Jurkat, Clone E6-1 (cell line): ENCODE results near the gene JMJD7. TPM values are rescaled to one million over a fixed set of nuclear protein-coding genes. Genes with fewer than 3 reads are reported as not detected.

Experiments
- DNase-seq: peaks from one replicate; pipeline ENCODE4 v3.0.0-alpha.2; 2011; ENCODE audit warnings: low read depth, low spot score
- H3K4me3 ChIP-seq: 2 replicates; pipeline ENCODE4 v1.5.1; 2011; ENCODE audit warnings: mild to moderate bottlenecking, low read length, control low read depth, moderate library complexity
- polyA plus RNA-seq: library from polyadenylated mRNA; unstranded; fragments of >200 nt; gene quantifications from one replicate; pipeline ENCODE4 v1.2.1, GENCODE V29; 2012; ENCODE audit warnings: missing spikeins; ENCODE audit not compliant: insufficient read length, insufficient read depth

JMJD7 gene
- 11.4 TPM for polyA plus RNA-seq

- peak; percentile 62 for DNase-seq
- peak within 1 kb of the TSS; percentile 87 for H3K4me3 ChIP-seq
Measured at GRCh38 chr15:41827880-41828806, at the start of gene JMJD7. Gene JMJD7, plus strand, starts transcription at chr15:41828092. Its CDS starts 33 bp downstream, at chr15:41828125.

GRCh38 chr15:41778521-41778920 lies 49.4 kb upstream of the JMJD7 start:
- DNase-seq: no peak
- no peak overlapping the region for H3K4me3 ChIP-seq

GRCh38 chr15:41779662-41780157 lies 48.2 kb upstream of the JMJD7 start:
- no peak overlapping the region for H3K4me3 ChIP-seq
- no peak for DNase-seq

- no peak for DNase-seq
- H3K4me3 ChIP-seq: no peak overlapping the region
Measured at GRCh38 chr15:41780266-41780665, 47.6 kb upstream of the JMJD7 start.

- no peak for DNase-seq
- no peak overlapping the region for H3K4me3 ChIP-seq
Measured at GRCh38 chr15:41780727-41781126, 47.2 kb upstream of the JMJD7 start.

- no peak overlapping the region for H3K4me3 ChIP-seq
- DNase-seq: no peak
Measured at GRCh38 chr15:41782371-41783282, 45.3 kb upstream of the JMJD7 start.

- H3K4me3 ChIP-seq: no peak overlapping the region
- DNase-seq: no peak
Measured at GRCh38 chr15:41783296-41783695, 44.6 kb upstream of the JMJD7 start.

- H3K4me3 ChIP-seq: no peak overlapping the region
- DNase-seq: no peak
Measured at GRCh38 chr15:41788262-41788661, 39.6 kb upstream of the JMJD7 start.

GRCh38 chr15:41789236-41789635 lies 38.7 kb upstream of the JMJD7 start:
- DNase-seq: no peak
- H3K4me3 ChIP-seq: no peak overlapping the region

GRCh38 chr15:41789662-41790061 lies 38.2 kb upstream of the JMJD7 start:
- H3K4me3 ChIP-seq: no peak overlapping the region
- no peak for DNase-seq

GRCh38 chr15:41790169-41790568 lies 37.7 kb upstream of the JMJD7 start:
- no peak overlapping the region for H3K4me3 ChIP-seq
- DNase-seq: no peak

- DNase-seq: peak; percentile 58
- H3K4me3 ChIP-seq: peak overlapping the region; percentile 11; the same call in 1 of the 2 replicates
Measured at GRCh38 chr15:41790756-41791546, 36.9 kb upstream of the JMJD7 start.

GRCh38 chr15:41791547-41791937 lies 36.4 kb upstream of the JMJD7 start:
- no peak for DNase-seq
- peak overlapping the region; percentile 11; the same call in 1 of the 2 replicates for H3K4me3 ChIP-seq

GRCh38 chr15:41792000-41792637 lies 35.8 kb upstream of the JMJD7 start:
- no peak for DNase-seq
- no peak overlapping the region for H3K4me3 ChIP-seq

- H3K4me3 ChIP-seq: no peak overlapping the region
- no peak for DNase-seq
Measured at GRCh38 chr15:41794081-41794480, 33.8 kb upstream of the JMJD7 start.

GRCh38 chr15:41795996-41796856 lies 31.7 kb upstream of the JMJD7 start:
- DNase-seq: no peak
- no peak overlapping the region for H3K4me3 ChIP-seq

GRCh38 chr15:41797201-41797944 lies 30.5 kb upstream of the JMJD7 start:
- H3K4me3 ChIP-seq: no peak overlapping the region
- DNase-seq: no peak
